Upper lobe of left lung (tissue), 4 donors: ENCODE data around the gene FBLN1.

ENCODE experiments used
- EP300 ChIP-seq, 4 donors: sonication (generic); formaldehyde crosslinking; IDR thresholded peaks; one replicate each; pipeline ENCODE4 v1.5.1; 2017; ENCODE audit warnings: antibody characterized with exemption in 4 of 4, control low read depth in 2 of 4
- POLR2A ChIP-seq, 4 donors: fragments of 450-650 bp; IDR thresholded peaks; one replicate each; pipeline ENCODE4 v1.5.1; 2016 to 2017; ENCODE audit warnings: antibody characterized with exemption in 4 of 4, mild to moderate bottlenecking in 2 of 4
- POLR2AphosphoS5 ChIP-seq, 2 donors: sonication (generic); formaldehyde crosslinking; IDR thresholded peaks; one replicate each; pipeline ENCODE4 v1.5.1; 2017; ENCODE audit warnings: antibody characterized with exemption in 2 of 2
- TF ChIP-seq, protein P1 (sequence below), 6 experiments: fragments of 450-650 bp in 4 of 6; fragments of 200-600 bp in 2 of 6; sonication (generic) in 2 of 6; IDR thresholded peaks; one replicate each; pipeline ENCODE4 v1.5.1; 2016 to 2019; ENCODE audit warnings: antibody characterized with exemption in 6 of 6

GRCh38 chr22:45468872-45469271 lies 33.8 kb upstream of the FBLN1 start:
- TF ChIP-seq, protein P1, sequence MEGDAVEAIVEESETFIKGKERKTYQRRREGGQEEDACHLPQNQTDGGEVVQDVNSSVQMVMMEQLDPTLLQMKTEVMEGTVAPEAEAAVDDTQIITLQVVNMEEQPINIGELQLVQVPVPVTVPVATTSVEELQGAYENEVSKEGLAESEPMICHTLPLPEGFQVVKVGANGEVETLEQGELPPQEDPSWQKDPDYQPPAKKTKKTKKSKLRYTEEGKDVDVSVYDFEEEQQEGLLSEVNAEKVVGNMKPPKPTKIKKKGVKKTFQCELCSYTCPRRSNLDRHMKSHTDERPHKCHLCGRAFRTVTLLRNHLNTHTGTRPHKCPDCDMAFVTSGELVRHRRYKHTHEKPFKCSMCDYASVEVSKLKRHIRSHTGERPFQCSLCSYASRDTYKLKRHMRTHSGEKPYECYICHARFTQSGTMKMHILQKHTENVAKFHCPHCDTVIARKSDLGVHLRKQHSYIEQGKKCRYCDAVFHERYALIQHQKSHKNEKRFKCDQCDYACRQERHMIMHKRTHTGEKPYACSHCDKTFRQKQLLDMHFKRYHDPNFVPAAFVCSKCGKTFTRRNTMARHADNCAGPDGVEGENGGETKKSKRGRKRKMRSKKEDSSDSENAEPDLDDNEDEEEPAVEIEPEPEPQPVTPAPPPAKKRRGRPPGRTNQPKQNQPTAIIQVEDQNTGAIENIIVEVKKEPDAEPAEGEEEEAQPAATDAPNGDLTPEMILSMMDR (IDR thresholded peaks at IDR 0.05) = no peak
- no peak for TF ChIP-seq POLR2A (IDR thresholded peaks at IDR 0.05)
- no peak for TF ChIP-seq EP300 (IDR thresholded peaks at IDR 0.05)
- no peak for TF ChIP-seq POLR2AphosphoS5 (IDR thresholded peaks at IDR 0.05)
